Right lobe of liver (tissue), 4 donors: Measurements from ENCODE around the gene LRRC8E.

ENCODE experiments used
- POLR2A ChIP-seq: fragments of 450-650 bp; IDR thresholded peaks from one replicate; pipeline ENCODE4 v1.6.1; 2017; ENCODE audit warnings: antibody characterized with exemption, mild to moderate bottlenecking
- TF ChIP-seq, protein P1 (sequence below), 4 donors: fragments of 200-600 bp in 3 of 4; fragments of 450-650 bp in 1 of 4; IDR thresholded peaks; one replicate each; pipeline versions ENCODE4 v1.5.1 to v1.8.0; 2016 to 2022; ENCODE audit warnings: antibody characterized with exemption in 4 of 4, mild to moderate bottlenecking in 2 of 4
- donor health status: DM: no; HTN: no; CAD: no.
- donor health status: DM: no; HTN: no; CAD: no.
- donor health status: DM: no; HTN: yes; CAD: no.

DNA sequence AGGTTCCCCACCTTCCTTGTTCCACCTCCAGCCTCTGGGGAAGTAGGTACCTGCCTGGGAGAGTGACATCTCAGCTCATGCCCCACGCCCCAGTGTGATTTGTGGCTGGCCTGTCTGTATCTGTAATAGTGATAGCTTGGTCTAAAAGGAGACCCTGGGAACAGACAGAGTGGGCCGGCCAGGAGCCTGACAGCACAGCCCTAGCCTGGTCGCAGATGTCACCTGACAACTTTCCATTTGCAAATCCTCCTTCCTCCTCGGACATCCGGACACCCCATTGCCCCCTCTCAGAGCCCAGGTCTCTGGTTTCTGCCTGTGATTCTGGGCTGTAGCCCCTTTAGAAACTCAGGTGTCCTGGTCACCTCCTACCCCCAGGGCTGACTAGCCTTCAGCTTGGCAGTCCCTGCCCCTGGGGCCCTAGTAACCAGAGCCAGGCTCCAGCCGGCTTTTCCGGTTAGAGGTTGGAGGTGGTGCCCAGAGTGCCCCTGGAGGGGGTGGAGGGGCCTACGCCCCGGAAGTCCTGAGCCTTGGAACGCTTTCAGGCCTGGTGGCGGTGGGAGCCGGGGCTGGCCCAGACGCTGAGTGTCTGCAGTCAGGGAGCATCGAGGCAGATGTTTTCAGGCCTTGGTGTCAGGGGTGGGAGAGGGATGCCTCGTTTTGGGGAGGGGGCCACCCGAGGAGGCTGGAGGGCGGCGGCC, 6.5 kb downstream of the LRRC8E start:
- TF ChIP-seq, protein P1, sequence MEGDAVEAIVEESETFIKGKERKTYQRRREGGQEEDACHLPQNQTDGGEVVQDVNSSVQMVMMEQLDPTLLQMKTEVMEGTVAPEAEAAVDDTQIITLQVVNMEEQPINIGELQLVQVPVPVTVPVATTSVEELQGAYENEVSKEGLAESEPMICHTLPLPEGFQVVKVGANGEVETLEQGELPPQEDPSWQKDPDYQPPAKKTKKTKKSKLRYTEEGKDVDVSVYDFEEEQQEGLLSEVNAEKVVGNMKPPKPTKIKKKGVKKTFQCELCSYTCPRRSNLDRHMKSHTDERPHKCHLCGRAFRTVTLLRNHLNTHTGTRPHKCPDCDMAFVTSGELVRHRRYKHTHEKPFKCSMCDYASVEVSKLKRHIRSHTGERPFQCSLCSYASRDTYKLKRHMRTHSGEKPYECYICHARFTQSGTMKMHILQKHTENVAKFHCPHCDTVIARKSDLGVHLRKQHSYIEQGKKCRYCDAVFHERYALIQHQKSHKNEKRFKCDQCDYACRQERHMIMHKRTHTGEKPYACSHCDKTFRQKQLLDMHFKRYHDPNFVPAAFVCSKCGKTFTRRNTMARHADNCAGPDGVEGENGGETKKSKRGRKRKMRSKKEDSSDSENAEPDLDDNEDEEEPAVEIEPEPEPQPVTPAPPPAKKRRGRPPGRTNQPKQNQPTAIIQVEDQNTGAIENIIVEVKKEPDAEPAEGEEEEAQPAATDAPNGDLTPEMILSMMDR (IDR thresholded peaks at IDR 0.05), result no peak
- TF ChIP-seq POLR2A, result no peak
